IPS-15b (cell line): Measurements from ENCODE around the gene URAD.
"Not testable (repeated sequence)": the region's sequence is repeated elsewhere in the genome, so short reads cannot be mapped to it uniquely, and the experiment has no call there.

ENCODE experiments used
- H3K27me3 ChIP-seq: one replicate; pipeline ENCODE4 v1.6.1; 2013; ENCODE audit warnings: low read length; ENCODE audit not compliant: control insufficient read depth, insufficient read depth
- H3K36me3 ChIP-seq: one replicate; pipeline ENCODE4 v1.6.1; 2013; ENCODE audit warnings: low read length; ENCODE audit not compliant: control insufficient read depth, insufficient read depth
- H3K4me1 ChIP-seq: one replicate; pipeline ENCODE4 v1.6.1; 2013; ENCODE audit warnings: mild to moderate bottlenecking, low read length; ENCODE audit not compliant: control insufficient read depth, insufficient read depth
- H3K4me3 ChIP-seq: one replicate; pipeline ENCODE4 v1.5.1; 2013; ENCODE audit warnings: low read depth, low read length
- H3K9ac ChIP-seq: one replicate; pipeline ENCODE4 v1.6.1; 2013; ENCODE audit warnings: low read depth, mild to moderate bottlenecking, low read length
- H3K9me3 ChIP-seq: one replicate; pipeline ENCODE4 v1.6.1; 2013; ENCODE audit warnings: mild to moderate bottlenecking, low read length; ENCODE audit not compliant: control insufficient read depth, insufficient read depth

Gene URAD

GRCh38 chr13:28014301-28014700, 25.8 kb upstream of the URAD start:
- peaks cover 5% of the 10 kb centered on the region for H3K4me1 ChIP-seq
- H3K36me3 ChIP-seq, result no peaks in the 10 kb centered on the region
- no peaks in the 10 kb centered on the region for H3K9me3 ChIP-seq
- no peak overlapping the region for H3K4me3 ChIP-seq
- H3K27me3 ChIP-seq, result no peaks in the 10 kb centered on the region
- no peak overlapping the region for H3K9ac ChIP-seq

- Histone ChIP-seq H3K4me3 (no peak overlapping the region), H3K9ac (no peak overlapping the region), H3K4me1 (peaks cover 5% of the 10 kb centered on the region), H3K9me3 (no peaks in the 10 kb centered on the region), H3K36me3 (no peaks in the 10 kb centered on the region), H3K27me3 (no peaks in the 10 kb centered on the region)
These were observed 25.0 kb upstream of the URAD start for GRCh38 chr13:28013482-28013881.

- H3K9me3 ChIP-seq, result no peaks in the 10 kb centered on the region
- peaks cover 5% of the 10 kb centered on the region for H3K4me1 ChIP-seq
- no peak overlapping the region for H3K9ac ChIP-seq
- no peaks in the 10 kb centered on the region for H3K27me3 ChIP-seq
- H3K4me3 ChIP-seq, result no peak overlapping the region
- no peaks in the 10 kb centered on the region for H3K36me3 ChIP-seq
These were observed 24.4 kb upstream of the URAD start for GRCh38 chr13:28012896-28013295.

GRCh38 chr13:28012383-28012782, 23.9 kb upstream of the URAD start:
- no peaks in the 10 kb centered on the region for H3K27me3 ChIP-seq
- H3K4me3 ChIP-seq, result no peak overlapping the region
- H3K9me3 ChIP-seq, result no peaks in the 10 kb centered on the region

GRCh38 chr13:28010046-28010445, 21.6 kb upstream of the URAD start:
- Histone ChIP-seq H3K9me3 (no peaks in the 10 kb centered on the region), H3K9ac (no peak overlapping the region), H3K4me1 (peaks cover 5% of the 10 kb centered on the region), H3K27me3 (no peaks in the 10 kb centered on the region), H3K36me3 (no peaks in the 10 kb centered on the region), H3K4me3 (no peak overlapping the region)

More at GRCh38 chr13:28012383-28012782, 23.9 kb upstream of the URAD start:
- H3K4me1 ChIP-seq, result peaks cover 5% of the 10 kb centered on the region
- no peaks in the 10 kb centered on the region for H3K36me3 ChIP-seq
- H3K9ac ChIP-seq, result no peak overlapping the region

GRCh38 chr13:28005016-28005415, 16.5 kb upstream of the URAD start:
- not testable (repeated sequence) for H3K9me3 ChIP-seq, H3K4me1 ChIP-seq, H3K36me3 ChIP-seq, H3K4me3 ChIP-seq, H3K9ac ChIP-seq, H3K27me3 ChIP-seq

- H3K9me3 ChIP-seq, result no peaks in the 10 kb centered on the region
- H3K36me3 ChIP-seq, result no peaks in the 10 kb centered on the region
- peaks cover 8% of the 10 kb centered on the region for H3K4me1 ChIP-seq
- no peak overlapping the region for H3K4me3 ChIP-seq
- H3K27me3 ChIP-seq, result no peaks in the 10 kb centered on the region
- H3K9ac ChIP-seq, result no peak overlapping the region
These were observed 14.6 kb upstream of the URAD start for GRCh38 chr13:28002886-28003698.

GRCh38 chr13:28001837-28002473, 13.5 kb upstream of the URAD start:
- no peaks in the 10 kb centered on the region for H3K27me3 ChIP-seq
- H3K4me3 ChIP-seq, result no peak overlapping the region
- no peak overlapping the region for H3K9ac ChIP-seq
- H3K36me3 ChIP-seq, result no peaks in the 10 kb centered on the region
- peaks cover 8% of the 10 kb centered on the region for H3K4me1 ChIP-seq
- H3K9me3 ChIP-seq, result no peaks in the 10 kb centered on the region

GRCh38 chr13:28001049-28001448, 12.6 kb upstream of the URAD start:
- Histone ChIP-seq H3K27me3 (no peaks in the 10 kb centered on the region), H3K4me3 (no peak overlapping the region), H3K4me1 (peaks cover 8% of the 10 kb centered on the region), H3K36me3 (no peaks in the 10 kb centered on the region), H3K9me3 (no peaks in the 10 kb centered on the region), H3K9ac (no peak overlapping the region)

GRCh38 chr13:28000567-28000966, 12.1 kb upstream of the URAD start:
- no peaks in the 10 kb centered on the region for H3K9me3 ChIP-seq
- no peaks in the 10 kb centered on the region for H3K27me3 ChIP-seq
- no peak overlapping the region for H3K9ac ChIP-seq
- H3K4me1 ChIP-seq, result peaks cover 8% of the 10 kb centered on the region
- H3K36me3 ChIP-seq, result no peaks in the 10 kb centered on the region
- H3K4me3 ChIP-seq, result no peak overlapping the region

GRCh38 chr13:27997904-27998522, 9.5 kb upstream of the URAD start:
- no peaks in the 10 kb centered on the region for H3K27me3 ChIP-seq
- H3K36me3 ChIP-seq, result no peaks in the 10 kb centered on the region
- H3K4me1 ChIP-seq, result peaks cover 8% of the 10 kb centered on the region
- no peaks in the 10 kb centered on the region for H3K9me3 ChIP-seq
- H3K9ac ChIP-seq, result no peak overlapping the region
- no peak overlapping the region for H3K4me3 ChIP-seq

GRCh38 chr13:27991881-27992280, 3.4 kb upstream of the URAD start:
- Histone ChIP-seq H3K4me3 (no peak overlapping the region), H3K36me3 (no peaks in the 10 kb centered on the region), H3K4me1 (no peaks in the 10 kb centered on the region), H3K9ac (no peak overlapping the region), H3K9me3 (no peaks in the 10 kb centered on the region), H3K27me3 (peaks cover 16% of the 10 kb centered on the region)
